Activated T-helper 1 cell treated with anti-CD3 and anti-CD28 coated beads, Interleukin-2, amount 50 U/mL, for 16 hours (primary cell): ENCODE results near the gene MTREX.

Source experiments
- DNase-seq, 2 donors: peaks; one replicate each; pipeline ENCODE4 v3.0.0-alpha.2; 2020; ENCODE audit warnings: low read depth in 1 of 2, low spot score in 1 of 2

MTREX gene

GRCh38 chr5:55383254-55383653, 75.5 kb downstream of the MTREX start:
- no peak for DNase-seq

GRCh38 chr5:55384072-55384471, 76.3 kb downstream of the MTREX start:
- no peak for DNase-seq

- no peak for DNase-seq
Observed at GRCh38 chr5:55385227-55385626, 77.4 kb downstream of the MTREX start.

- DNase-seq: no peak
Observed at GRCh38 chr5:55385846-55386245, 78.1 kb downstream of the MTREX start.

- no peak for DNase-seq
Observed at GRCh38 chr5:55386356-55386755, 78.6 kb downstream of the MTREX start.

GRCh38 chr5:55387865-55388264, 80.1 kb downstream of the MTREX start:
- no peak for DNase-seq

- no peak for DNase-seq
Observed at GRCh38 chr5:55391707-55392106, 83.9 kb downstream of the MTREX start.

GRCh38 chr5:55392669-55393068, 84.9 kb downstream of the MTREX start:
- DNase-seq: no peak

DNA sequence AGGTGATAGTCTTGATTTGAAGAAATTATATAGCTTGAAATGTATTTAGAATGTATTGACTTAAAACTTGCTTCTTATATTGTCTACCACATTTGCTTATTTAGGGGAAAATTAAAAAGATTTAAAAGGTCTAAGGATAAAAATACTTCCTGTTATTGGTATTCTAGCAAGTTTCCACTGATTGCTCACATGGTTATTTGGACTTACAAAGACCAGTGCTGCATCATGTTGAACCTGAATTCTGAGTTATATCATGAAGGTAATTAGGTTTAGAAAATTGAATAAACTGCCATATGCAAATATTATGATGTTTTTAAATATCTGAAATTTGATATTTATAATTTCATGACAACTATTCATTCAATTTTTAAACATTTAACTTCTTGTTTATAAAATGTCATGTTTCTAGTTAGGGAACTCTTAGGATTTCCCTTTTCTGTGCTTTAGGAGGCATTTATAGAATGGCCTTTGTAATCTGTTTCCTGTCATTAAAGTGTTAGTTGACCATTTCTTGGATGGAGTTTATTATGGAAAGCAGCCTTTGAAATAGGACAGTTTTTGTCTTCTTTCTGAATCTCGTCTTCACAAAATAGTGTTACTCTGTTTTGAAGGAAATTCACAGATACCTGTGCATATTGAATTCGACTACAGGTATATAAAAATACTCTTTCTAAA, 85.8 kb downstream of the MTREX start:
- no peak for DNase-seq

GRCh38 chr5:55402199-55402598, 94.4 kb downstream of the MTREX start:
- DNase-seq: no peak

GRCh38 chr5:55406292-55406691, 98.5 kb downstream of the MTREX start:
- no peak for DNase-seq

DNA sequence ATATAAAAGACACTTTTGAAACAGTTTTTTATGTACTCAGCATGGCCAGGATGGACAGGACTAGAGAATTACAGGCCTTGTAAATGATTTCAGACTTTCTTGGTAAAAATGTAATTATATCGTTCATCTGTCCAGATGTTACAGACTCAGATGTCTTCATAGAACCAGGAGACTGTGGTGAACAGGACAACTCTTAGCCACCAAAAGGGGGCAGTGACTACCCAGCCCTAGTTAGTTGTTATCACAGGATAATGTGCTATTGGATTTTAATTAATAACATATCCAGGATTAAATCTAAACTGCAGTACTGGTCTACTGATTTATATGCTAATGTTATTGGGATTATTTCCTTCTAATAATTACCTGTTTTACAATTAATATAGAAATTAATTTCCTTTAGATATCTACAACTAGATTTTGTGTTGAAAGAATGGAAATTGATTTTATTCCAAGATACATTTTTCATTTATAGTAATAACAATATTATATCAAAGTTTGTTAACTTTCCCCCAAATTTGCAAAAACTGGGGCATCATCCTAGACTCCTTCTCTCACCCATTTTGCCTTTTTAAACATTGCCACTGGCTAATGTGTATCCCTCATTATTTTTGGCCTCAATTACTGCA, 99.4 kb downstream of the MTREX start:
- DNase-seq: no peak

DNA sequence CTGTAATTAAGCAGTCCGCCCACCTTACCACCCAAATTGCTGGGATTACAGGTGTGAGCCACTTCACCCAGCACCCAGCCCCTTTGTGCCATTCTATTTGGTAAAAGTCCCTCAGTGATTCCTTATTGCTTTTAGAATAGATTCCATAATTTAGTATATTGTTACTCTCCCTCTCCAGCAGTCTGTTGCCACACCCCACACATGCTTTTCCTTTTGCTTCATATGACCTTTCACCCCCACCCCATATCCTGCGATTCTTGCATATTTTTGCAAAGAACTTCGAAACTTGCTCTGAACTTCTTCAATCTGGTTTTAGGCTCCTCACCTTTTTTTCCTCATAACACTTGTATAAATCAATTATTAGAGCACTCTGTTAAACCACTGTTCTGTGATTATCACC, 100.2 kb downstream of the MTREX start:
- DNase-seq: no peak

- DNase-seq: no peak
Observed at GRCh38 chr5:55409775-55410174, 102.0 kb downstream of the MTREX start.

GRCh38 chr5:55410845-55411244, 103.1 kb downstream of the MTREX start:
- no peak for DNase-seq

GRCh38 chr5:55411876-55412275, 104.1 kb downstream of the MTREX start:
- DNase-seq: no peak

GRCh38 chr5:55413644-55414043, 105.9 kb downstream of the MTREX start:
- DNase-seq: no peak

DNA sequence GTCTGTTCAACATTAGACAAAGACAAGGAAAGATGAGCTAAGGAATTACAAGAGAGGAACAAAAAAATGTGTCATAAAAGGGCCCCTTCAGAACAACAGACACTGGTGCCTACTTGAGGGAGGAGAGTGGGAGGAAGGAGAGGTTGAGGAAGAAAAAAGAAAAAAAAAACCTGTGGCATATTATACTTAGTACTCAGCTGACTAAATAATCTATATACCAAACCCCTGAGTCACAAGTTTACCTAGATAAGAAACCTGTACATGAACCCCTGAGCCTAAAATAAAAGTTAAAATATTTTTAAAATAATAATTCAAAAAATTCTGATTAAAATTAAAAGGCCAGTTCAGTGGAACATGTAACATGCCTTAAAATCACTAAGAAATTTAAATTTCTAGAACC, 107.3 kb downstream of the MTREX start:
- no peak for DNase-seq

GRCh38 chr5:55416306-55416705, 108.5 kb downstream of the MTREX start:
- no peak for DNase-seq

DNA sequence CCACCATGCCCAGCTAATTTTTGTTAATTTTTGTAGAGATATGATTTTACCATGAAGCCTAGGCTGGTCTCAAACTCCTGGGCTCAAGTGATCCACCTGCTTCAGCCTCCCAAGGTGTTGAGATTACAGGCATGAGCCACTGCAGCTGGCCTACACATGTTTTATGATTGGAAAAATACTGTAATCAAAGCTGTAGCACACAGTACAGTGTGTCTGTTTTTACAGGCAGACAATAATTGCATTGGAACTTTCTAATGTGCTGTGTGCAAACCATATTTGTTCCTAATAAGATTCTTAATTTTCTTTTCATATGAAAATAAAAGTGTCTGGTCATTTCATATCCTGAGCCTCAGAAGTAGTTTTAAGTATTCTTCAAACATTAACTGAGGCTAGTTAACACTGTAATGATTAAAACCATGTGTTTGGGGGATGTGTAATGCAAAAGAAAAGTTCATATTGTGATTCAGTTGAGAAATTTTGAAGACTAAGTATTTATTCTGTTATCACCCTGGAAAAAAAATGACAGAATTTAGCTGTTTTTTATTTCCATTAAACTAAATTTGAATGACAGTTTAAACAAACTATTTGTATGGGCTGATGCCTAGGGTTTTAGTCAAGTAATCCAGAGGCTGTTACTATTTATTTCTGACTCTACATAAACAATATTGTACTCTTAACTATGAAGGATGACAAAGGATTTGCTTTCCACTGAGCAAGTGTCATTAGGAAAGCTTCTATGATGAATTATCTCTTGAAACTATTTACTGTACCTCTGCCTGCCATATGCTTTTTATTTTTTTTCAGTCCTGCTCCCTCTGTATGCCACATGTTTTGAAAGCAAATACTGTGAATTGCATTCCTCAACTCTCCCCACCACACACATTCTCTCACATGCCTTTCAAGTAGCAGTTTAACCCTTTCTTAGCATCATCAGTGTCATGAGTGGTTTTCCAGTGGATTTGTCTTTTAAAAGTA, 111.5 kb downstream of the MTREX start:
- DNase-seq: no peak

GRCh38 chr5:55421074-55421529, 113.3 kb downstream of the MTREX start:
- DNase-seq: no peak

DNA sequence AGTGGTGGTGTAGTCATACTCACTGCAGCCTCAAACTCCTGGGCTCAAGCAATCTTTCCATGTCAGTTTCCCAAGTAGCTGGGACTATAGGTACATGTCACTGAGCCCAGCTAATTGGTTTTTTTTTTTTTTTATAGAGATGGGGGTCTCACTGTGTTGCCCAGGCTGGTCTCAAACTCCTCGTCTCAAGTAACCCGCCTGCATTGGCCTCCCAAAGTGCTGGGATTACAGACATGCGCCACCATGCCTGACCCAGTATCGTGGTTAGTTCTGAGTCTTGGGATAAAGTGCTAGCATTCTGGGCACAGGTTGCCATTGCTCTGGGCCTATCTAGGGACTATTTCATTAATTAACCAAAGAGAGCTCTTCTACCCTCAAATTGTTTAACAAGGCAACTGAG, 118.7 kb downstream of the MTREX start:
- DNase-seq: no peak
